ENCODE results near the gene GPR55. TPM values are rescaled to one million over a fixed set of nuclear protein-coding genes. Genes with fewer than 3 reads are reported as not detected.
A peak's percentile ranks its signal among the peaks of the same experiment; 100 is the strongest.

The GPR55 gene
- total and polyA plus RNA-seq, 10 of the 15 experiments (the other 5 are each of a cell fraction or from before 2014, with no cell fraction given) = 2.1 to 30.1 (median 16.2) TPM

DNA sequence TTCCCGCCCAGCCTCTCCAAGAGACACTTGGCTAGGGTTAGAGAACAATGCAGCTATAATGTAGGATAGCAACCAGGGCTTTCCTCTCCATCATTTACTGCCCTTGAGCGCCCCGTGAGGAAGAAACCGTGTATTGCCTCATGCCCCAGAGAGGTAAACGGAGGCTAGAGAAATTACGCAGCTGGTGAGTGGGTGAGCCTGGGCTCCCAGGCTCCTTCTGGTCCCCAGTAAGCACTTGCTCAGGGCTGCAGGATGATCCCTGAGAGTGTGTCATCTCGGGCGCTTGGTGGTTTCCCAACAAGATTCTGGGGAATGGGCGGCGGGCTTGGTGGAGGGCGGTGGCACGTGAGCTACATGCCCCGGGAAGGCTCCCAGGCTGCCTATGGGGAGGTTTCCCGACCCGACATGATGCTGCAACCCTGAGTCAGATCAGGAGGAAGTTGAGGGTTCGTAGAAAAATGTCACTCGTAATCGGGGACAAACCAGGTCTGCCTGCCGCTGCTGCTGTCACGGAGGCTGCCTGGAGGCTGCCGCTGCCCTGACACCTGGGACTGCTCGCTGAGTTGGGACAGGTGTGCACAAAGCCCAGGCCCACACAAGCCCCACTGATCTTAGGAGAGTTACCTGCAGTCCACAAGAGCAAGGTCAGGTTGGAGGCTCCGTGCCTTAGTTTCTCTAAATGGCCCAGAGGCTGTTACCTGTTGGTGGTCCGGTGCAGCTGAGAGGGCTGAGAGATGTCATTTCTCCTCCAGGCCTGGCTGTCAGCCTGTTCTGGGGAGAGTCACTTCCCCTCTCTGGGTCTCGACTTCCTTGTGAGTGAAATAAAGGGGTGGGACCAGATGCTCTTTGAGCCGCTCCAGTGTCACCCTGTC is at the start of gene GPR55 (continued):
- TF ChIP-seq, protein P1, sequence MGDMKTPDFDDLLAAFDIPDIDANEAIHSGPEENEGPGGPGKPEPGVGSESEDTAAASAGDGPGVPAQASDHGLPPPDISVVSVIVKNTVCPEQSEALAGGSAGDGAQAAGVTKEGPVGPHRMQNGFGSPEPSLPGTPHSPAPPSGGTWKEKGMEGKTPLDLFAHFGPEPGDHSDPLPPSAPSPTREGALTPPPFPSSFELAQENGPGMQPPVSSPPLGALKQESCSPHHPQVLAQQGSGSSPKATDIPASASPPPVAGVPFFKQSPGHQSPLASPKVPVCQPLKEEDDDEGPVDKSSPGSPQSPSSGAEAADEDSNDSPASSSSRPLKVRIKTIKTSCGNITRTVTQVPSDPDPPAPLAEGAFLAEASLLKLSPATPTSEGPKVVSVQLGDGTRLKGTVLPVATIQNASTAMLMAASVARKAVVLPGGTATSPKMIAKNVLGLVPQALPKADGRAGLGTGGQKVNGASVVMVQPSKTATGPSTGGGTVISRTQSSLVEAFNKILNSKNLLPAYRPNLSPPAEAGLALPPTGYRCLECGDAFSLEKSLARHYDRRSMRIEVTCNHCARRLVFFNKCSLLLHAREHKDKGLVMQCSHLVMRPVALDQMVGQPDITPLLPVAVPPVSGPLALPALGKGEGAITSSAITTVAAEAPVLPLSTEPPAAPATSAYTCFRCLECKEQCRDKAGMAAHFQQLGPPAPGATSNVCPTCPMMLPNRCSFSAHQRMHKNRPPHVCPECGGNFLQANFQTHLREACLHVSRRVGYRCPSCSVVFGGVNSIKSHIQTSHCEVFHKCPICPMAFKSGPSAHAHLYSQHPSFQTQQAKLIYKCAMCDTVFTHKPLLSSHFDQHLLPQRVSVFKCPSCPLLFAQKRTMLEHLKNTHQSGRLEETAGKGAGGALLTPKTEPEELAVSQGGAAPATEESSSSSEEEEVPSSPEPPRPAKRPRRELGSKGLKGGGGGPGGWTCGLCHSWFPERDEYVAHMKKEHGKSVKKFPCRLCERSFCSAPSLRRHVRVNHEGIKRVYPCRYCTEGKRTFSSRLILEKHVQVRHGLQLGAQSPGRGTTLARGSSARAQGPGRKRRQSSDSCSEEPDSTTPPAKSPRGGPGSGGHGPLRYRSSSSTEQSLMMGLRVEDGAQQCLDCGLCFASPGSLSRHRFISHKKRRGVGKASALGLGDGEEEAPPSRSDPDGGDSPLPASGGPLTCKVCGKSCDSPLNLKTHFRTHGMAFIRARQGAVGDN (IDR thresholded peaks at IDR 0.05) = peak; percentile 12; the same call in 1 of the 2 replicates
- 0 out of 2 replicates have a peak, but pooled peaks have one; percentile 47 for TF ChIP-seq RAD51 (IDR thresholded peaks at IDR 0.05)
- peak; percentile 45 for TF ChIP-seq LARP7 (IDR thresholded peaks at IDR 0.05)
- peak; percentile 73 for TF ChIP-seq CREM (IDR thresholded peaks at IDR 0.05; ENCODE audit: low read depth)
- TF ChIP-seq CHD1 (IDR thresholded peaks at IDR 0.05; ENCODE audit: low read depth, low read length) = 0 out of 2 replicates have a peak, but pooled peaks have one; percentile 31
- TF ChIP-seq SMAD5 (IDR thresholded peaks at IDR 0.05; ENCODE audit: low read depth) = peak; percentile 39
- TF ChIP-seq BACH1 (IDR thresholded peaks at IDR 0.05; ENCODE audit: borderline replicate concordance) = no peak; the same call in 1 of the 2 replicates
- TF ChIP-seq SUPT20H (IDR thresholded peaks at IDR 0.05; ENCODE audit: borderline replicate concordance, control insufficient read depth, low read depth, low read length) = no peak
